Retinal pigment epithelial cell (primary cell): ENCODE results near the gene INSYN2B.
"Not testable (repeated sequence)": the region's sequence is repeated elsewhere in the genome, so short reads cannot be mapped to it uniquely, and the experiment has no call there.

ENCODE experiments used
- DNase-seq: peaks from one replicate; pipeline ENCODE4 v3.0.0-alpha.2; 2010; ENCODE audit warnings: low read depth
- H3K4me3 ChIP-seq: 2 replicates; pipeline ENCODE4 v1.5.1; 2011; ENCODE audit warnings: mild to moderate bottlenecking, low read length, control low read depth, moderate library complexity
- TF ChIP-seq, protein P1 (sequence below): conservative IDR thresholded peaks from 2 replicates; pipeline ENCODE4 v1.5.1; 2011; ENCODE audit warnings: low read depth, low read length, control low read depth, inconsistent platforms

The INSYN2B gene

DNA sequence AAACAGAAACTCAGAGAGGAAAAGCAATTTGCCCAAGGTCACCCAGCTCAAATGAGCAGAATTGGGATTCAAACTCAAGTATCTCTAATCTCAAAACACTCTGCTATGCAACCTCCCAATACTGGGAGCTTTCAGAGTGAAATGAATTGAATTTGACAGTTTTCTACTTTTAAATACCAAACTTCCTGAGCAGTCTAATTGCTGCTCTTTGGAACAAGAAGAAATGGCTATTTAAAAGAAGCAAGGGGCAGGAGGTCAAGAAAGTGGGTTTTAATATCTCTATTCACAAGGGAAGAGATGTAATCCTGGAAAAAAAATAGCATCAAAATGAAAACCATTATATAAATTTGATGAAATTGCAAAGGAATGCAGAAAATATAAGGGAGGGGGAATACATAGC, 142.6 kb downstream of the INSYN2B start:
- TF ChIP-seq, protein P1, sequence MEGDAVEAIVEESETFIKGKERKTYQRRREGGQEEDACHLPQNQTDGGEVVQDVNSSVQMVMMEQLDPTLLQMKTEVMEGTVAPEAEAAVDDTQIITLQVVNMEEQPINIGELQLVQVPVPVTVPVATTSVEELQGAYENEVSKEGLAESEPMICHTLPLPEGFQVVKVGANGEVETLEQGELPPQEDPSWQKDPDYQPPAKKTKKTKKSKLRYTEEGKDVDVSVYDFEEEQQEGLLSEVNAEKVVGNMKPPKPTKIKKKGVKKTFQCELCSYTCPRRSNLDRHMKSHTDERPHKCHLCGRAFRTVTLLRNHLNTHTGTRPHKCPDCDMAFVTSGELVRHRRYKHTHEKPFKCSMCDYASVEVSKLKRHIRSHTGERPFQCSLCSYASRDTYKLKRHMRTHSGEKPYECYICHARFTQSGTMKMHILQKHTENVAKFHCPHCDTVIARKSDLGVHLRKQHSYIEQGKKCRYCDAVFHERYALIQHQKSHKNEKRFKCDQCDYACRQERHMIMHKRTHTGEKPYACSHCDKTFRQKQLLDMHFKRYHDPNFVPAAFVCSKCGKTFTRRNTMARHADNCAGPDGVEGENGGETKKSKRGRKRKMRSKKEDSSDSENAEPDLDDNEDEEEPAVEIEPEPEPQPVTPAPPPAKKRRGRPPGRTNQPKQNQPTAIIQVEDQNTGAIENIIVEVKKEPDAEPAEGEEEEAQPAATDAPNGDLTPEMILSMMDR = no peak
- no peak overlapping the region for H3K4me3 ChIP-seq

DNA sequence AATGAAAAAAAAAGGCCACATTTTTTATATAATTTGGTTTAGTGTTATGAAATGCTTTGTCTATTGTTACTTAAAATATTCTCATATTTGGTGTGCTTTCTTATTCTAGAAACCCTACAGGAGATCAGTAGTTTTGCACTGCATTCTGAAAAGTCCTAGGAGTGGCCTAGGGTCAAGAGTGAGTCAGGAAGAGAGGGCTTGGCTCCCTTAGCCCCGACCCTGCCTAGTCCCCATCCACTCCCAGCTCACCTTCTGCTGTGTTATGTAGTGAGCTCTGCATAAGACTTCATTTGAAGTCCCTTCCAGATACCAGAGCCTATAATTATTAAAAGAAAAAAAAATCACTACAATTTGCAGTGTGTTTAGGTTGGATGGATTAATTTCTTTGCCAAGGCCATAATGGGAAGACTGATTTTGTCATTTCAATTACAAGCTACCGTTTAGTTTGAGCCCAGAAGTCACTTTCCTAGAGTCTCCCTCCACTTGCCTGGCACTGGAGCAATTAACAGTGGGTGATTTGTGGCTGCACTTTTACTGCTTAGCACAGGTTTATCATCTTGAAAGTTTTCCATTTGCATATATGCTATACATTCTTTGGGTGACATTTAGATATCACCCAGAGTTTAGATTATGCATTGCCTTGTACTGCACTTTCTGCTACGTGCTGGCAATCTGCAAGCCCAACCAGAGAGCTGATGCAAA, 143.3 kb downstream of the INSYN2B start:
- no peak for DNase-seq
- TF ChIP-seq, protein P1 = no peak
- H3K4me3 ChIP-seq = no peak overlapping the region

More for the DNA sequence above, 142.6 kb downstream of the INSYN2B start:
- peak; percentile 84 for DNase-seq

DNA sequence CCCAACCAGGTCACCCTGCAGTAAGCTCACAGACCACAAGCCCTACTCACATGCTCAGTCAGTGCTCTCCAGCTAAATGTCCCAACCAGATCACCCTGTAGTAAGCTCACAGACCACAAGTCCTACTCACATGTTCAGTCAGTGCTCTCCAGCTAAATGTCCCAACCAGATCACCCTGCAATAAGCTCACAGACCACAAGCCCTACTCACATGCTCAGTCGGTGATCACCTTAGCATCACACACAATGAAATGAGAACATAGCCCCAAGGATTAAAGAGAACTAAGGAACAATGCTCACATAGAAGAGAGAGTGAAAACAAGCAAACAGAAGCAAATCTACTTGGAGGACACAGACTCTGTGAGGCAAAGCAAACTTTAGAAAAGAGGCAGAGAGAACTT, 145.8 kb downstream of the INSYN2B start:
- DNase-seq = peak; percentile 79
- not testable (repeated sequence) for H3K4me3 ChIP-seq

DNA sequence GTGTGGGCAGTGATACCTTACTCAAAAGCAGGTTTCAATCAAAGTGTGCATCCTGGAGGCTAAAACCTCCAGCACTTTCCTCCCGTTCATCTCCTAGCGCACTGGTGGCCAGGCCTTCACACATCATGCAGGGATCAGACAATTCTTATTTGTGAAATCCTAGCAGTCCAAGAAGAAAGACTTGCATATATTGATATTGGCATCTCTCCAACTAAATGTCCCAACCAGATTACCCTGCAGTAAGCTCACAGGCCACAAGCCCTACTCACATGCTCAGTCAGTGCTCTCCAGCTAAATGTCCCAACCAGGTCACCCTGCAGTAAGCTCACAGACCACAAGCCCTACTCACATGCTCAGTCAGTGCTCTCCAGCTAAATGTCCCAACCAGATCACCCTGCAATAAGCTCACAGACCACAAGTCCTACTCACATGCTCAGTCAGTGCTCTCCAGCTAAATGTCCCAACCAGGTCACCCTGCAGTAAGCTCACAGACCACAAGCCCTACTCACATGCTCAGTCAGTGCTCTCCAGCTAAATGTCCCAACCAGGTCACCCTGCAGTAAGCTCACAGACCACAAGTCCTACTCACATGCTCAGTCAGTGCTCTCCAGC, 146.5 kb downstream of the INSYN2B start:
- peak; percentile 87 for DNase-seq
- not testable (repeated sequence) for H3K4me3 ChIP-seq

DNA sequence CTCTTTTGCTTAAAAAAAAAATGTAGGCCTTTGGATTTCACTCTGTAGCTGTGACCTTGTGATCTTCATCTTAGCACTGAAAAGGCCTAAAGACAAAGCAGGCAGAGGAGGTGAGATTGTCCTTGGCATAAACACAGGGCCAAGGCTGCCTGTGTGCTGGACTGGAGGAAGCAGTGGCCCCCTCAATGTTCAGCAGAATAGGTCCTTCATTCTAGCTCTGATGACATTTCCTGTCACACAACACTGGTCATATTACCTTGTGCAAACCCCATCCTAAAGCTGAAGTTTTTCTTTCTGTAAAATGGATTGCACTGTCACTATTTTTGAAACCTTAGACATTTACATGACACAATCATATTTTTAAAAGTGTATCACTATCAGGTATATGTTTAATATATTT, 147.4 kb downstream of the INSYN2B start:
- TF ChIP-seq, protein P1 = no peak
- no peak for DNase-seq
- no peak overlapping the region for H3K4me3 ChIP-seq

DNA sequence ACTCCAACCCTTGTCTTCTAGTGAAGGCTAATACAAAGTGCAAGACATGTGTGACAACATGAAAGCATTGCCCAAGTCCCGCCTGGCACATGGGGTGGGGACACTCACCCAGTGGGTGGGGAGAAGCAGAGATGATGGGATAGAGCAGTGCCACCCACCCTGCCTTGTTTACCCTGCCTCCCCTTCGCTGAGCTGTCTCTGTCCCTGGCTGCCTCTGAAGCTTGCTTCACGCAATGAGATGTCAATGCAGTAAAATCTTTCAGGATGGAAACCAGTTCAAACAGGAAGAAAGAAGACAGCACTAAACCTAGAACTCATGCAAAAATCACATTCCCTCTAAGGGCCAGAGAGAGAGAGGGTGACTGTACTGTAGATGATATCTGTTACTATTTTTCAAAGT, 148.0 kb downstream of the INSYN2B start:
- no peak overlapping the region for H3K4me3 ChIP-seq
- no peak for DNase-seq
- TF ChIP-seq, protein P1 = no peak

DNA sequence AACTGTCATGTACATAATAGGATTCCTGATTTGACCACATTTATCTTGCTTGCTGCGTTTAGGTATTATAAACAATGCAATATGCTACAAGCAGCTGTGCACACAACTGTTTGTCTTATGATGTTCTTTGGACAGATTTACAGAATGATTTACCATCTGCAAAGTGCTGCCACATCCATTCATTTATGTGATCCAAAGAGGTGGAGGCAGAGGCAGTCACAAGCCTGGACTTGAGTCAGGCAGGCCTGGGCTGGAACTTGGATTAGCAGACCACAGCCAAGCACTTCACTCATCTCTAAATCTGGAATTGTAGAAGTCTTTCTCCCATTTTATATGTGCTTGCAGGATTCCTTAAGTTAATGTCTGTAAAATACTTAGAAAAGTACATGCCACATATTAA, 149.0 kb downstream of the INSYN2B start:
- no peak for DNase-seq
- H3K4me3 ChIP-seq = no peak overlapping the region
- TF ChIP-seq, protein P1 = no peak

DNA sequence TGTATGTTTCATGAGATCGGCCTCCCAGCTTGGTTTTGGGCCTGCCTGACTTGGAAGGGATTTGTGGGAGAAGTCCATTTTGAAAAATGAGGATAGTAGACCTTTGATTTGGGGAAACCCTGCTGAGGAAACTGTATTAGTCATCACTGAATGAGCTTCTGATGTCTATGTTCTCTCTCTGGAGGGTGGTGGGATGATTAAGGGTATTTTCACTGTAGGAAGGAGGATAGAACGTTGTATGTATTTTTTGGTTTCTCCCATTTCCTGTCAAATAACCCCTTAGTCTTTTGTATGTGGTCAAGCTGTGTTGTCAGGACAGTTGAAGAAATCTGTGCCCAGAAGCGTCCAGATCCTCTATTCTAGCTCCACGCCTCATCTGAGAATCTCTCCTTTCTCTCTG, 151.9 kb downstream of the INSYN2B start:
- DNase-seq = no peak
- TF ChIP-seq, protein P1 = no peak
- H3K4me3 ChIP-seq = no peak overlapping the region
